Keratinocyte (primary cell): ENCODE measurements around the gene CELF5. TPM values are rescaled to one million over a fixed set of nuclear protein-coding genes. Genes with fewer than 3 reads are reported as not detected.

Experiments
- DNase-seq: peaks from one replicate; pipeline ENCODE4 v3.0.0-alpha.2; 2011; ENCODE audit warnings: low read depth, missing footprints, low spot score
- FAIRE-seq: peaks from 2 replicates; lab custom pipeline; 2011; peaks lifted over from hg19 to GRCh38; lab: Jason Lieb, UNC
- H2AFZ ChIP-seq: 2 replicates; pipeline ENCODE4 v1.6.0; 2012; ENCODE audit warnings: low read length, control low read depth, inconsistent platforms; ENCODE audit not compliant: control insufficient read depth
- H3K27ac ChIP-seq: 2 replicates; pipeline ENCODE4 v1.5.1; 2011; ENCODE audit warnings: low read length; ENCODE audit not compliant: control insufficient read depth, insufficient read depth
- H3K27me3 ChIP-seq: 3 replicates; pipeline ENCODE4 v1.6.0; 2011; ENCODE audit warnings: low read length; ENCODE audit not compliant: control insufficient read depth, insufficient read depth; ENCODE audit errors: extremely low read depth
- H3K36me3 ChIP-seq, 2 experiments: 2 replicates in 1 of 2; 3 replicates in 1 of 2; pipeline ENCODE4 v1.5.1; 2011; ENCODE audit warnings: low read length in 2 of 2, mild to moderate bottlenecking in 1 of 2; ENCODE audit not compliant: control insufficient read depth in 2 of 2, insufficient read depth in 2 of 2; ENCODE audit errors: extremely low read depth in 1 of 2
- H3K4me1 ChIP-seq: 3 replicates; pipeline ENCODE4 v1.5.1; 2011; ENCODE audit warnings: low read length; ENCODE audit not compliant: control insufficient read depth, insufficient read depth; ENCODE audit errors: extremely low read depth
- H3K4me2 ChIP-seq: 3 replicates; pipeline ENCODE4 v1.6.0; 2011; ENCODE audit warnings: low read depth, low read length; ENCODE audit not compliant: control insufficient read depth, insufficient read depth; ENCODE audit errors: extremely low read depth
- H3K4me3 ChIP-seq, 3 experiments: fragments of 200-600 bp in 1 of 3; sonication (generic) in 1 of 3; 2 replicates in 2 of 3; 3 replicates in 1 of 3; pipeline ENCODE4 v1.5.1; 2011 to 2016; ENCODE audit warnings: low read length in 3 of 3, mild to moderate bottlenecking in 3 of 3, control low read depth in 2 of 3, inconsistent platforms in 1 of 3, low read depth in 1 of 3, mixed read lengths in 1 of 3, mixed run types in 1 of 3, moderate library complexity in 1 of 3; ENCODE audit not compliant: control insufficient read depth in 2 of 3, insufficient read depth in 2 of 3; ENCODE audit errors: extremely low read depth in 1 of 3
- H3K79me2 ChIP-seq: 2 replicates; pipeline ENCODE4 v1.6.0; 2012; ENCODE audit warnings: low read length; ENCODE audit not compliant: control insufficient read depth, insufficient read depth
- H3K9ac ChIP-seq: 3 replicates; pipeline ENCODE4 v1.6.0; 2011; ENCODE audit warnings: low read length; ENCODE audit not compliant: control insufficient read depth, insufficient read depth; ENCODE audit errors: extremely low read depth
- H3K9me1 ChIP-seq: 3 replicates; pipeline ENCODE4 v1.6.0; 2011; ENCODE audit warnings: low read length; ENCODE audit not compliant: control insufficient read depth, insufficient read depth; ENCODE audit errors: extremely low read depth
- H3K9me3 ChIP-seq: 2 replicates; pipeline ENCODE4 v1.5.1; 2012; ENCODE audit warnings: low read depth, low read length; ENCODE audit not compliant: control insufficient read depth
- H4K20me1 ChIP-seq: 3 replicates; pipeline ENCODE4 v1.6.0; 2011; ENCODE audit warnings: low read length; ENCODE audit not compliant: control insufficient read depth, insufficient read depth; ENCODE audit errors: extremely low read depth
- EZH2 ChIP-seq: IDR thresholded peaks from one replicate; pipeline ENCODE4 v1.6.1; 2012; ENCODE audit warnings: inconsistent platforms, mild to moderate bottlenecking, low read length, moderate library complexity
- dilution Hi-C: fragments of 300-500 bp; cut with MboI; formaldehyde crosslinking; loops from one replicate; pipeline ENCODE4 v1.7.0; 2020; ENCODE audit warnings: low sequenced_read_pairs; ENCODE audit not compliant: extremely low pct_ligation_motif_present
- polyA plus RNA-seq, 5 experiments: library from polyadenylated mRNA; depleted of rRNA in 3 of 5; stranded (reverse) in 3 of 5; stranded (forward) in 1 of 5; unstranded in 1 of 5; fragments of >200 nt; gene quantifications; 1 replicate in 1 of 5; 2 replicates in 3 of 5; 3 replicates in 1 of 5; pipeline versions ENCODE4 v1.2.1 to v1.2.3, GENCODE V29; 2011 to 2012; ENCODE audit warnings: missing spikeins in 2 of 5, low read depth in 1 of 5, low replicate concordance in 1 of 5
- TF ChIP-seq, protein P1 (sequence below), 3 experiments: IDR thresholded peaks in 1 of 3; conservative IDR thresholded peaks in 1 of 3; optimal IDR thresholded peaks in 1 of 3; 2 replicates in 2 of 3; 3 replicates in 1 of 3; pipeline versions ENCODE3 to v1.5.1; 2011; ENCODE audit warnings: low read length in 3 of 3, mild to moderate bottlenecking in 3 of 3, moderate library complexity in 2 of 3, control low read depth in 1 of 3, inconsistent platforms in 1 of 3; ENCODE audit not compliant: insufficient read depth in 2 of 3; ENCODE audit errors: extremely low read depth in 1 of 3

Gene CELF5
- polyA plus RNA-seq, 1 donor (not counting 4 experiments of a cell fraction or from before 2014, with no cell fraction given) = 0.04 TPM

DNA sequence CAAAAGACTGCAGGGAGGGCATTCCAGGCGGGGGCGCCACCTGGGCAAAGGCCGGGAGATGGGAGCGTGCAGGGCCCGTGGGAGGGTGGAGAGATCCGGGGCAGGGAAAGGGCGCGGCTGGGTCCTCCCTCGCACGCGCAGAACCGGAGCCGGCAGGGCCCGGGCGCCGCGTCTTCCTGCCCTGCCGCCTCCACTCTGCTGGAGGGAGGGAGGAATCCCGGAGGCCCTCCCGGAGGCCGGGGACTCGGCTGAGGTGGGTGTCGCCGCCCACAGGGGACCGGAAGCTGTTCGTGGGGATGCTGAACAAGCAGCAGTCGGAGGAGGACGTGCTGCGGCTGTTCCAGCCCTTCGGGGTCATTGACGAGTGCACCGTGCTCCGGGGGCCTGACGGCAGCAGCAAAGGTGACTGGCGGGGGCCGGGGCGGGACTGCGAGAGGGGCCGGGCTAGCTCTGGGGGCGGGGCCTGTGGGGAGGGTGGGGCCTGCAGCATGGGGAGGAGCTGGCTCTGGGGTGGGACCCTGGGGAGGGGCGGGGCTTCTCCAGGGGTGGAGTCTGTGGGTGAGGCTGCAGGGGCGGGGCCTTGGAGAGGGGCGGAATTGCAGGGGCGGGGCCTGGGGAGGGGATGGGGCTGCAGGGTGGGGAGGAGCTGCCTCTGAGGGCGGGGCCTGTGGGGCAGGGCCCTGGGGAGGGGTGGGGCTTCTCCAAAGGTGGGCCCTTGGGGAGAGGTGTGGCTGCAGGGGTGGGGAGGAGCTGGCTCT lies 51.3 kb downstream of the CELF5 start:
- Histone ChIP-seq H3K27me3 (peaks cover 25% of the 10 kb centered on the region), H4K20me1 (no peaks in the 10 kb centered on the region), H3K9me1 (no peaks in the 10 kb centered on the region), H3K4me2 (peak overlapping the region; percentile 76), H3K9ac (peak overlapping the region; percentile 26), H2AFZ (peak overlapping the region; percentile 76), H3K36me3 (no peaks in the 10 kb centered on the region), H3K4me1 (no peaks in the 10 kb centered on the region), H3K27ac (no peak overlapping the region), H3K4me3 (peak overlapping the region; percentile 42 to 67 (median 63)), H3K79me2 (no peaks in the 10 kb centered on the region), H3K9me3 (peaks cover 2% of the 10 kb centered on the region)
- TF ChIP-seq EZH2 = no peak
- TF ChIP-seq, protein P1, sequence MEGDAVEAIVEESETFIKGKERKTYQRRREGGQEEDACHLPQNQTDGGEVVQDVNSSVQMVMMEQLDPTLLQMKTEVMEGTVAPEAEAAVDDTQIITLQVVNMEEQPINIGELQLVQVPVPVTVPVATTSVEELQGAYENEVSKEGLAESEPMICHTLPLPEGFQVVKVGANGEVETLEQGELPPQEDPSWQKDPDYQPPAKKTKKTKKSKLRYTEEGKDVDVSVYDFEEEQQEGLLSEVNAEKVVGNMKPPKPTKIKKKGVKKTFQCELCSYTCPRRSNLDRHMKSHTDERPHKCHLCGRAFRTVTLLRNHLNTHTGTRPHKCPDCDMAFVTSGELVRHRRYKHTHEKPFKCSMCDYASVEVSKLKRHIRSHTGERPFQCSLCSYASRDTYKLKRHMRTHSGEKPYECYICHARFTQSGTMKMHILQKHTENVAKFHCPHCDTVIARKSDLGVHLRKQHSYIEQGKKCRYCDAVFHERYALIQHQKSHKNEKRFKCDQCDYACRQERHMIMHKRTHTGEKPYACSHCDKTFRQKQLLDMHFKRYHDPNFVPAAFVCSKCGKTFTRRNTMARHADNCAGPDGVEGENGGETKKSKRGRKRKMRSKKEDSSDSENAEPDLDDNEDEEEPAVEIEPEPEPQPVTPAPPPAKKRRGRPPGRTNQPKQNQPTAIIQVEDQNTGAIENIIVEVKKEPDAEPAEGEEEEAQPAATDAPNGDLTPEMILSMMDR (optimal IDR thresholded peaks at IDR 0.05 in 1 of 3, IDR thresholded peaks at IDR 0.05 in 1 of 3, conservative IDR thresholded peaks at IDR 0.05 in 1 of 3; ENCODE audit: extremely low read depth in 1 of 3, insufficient read depth in 2 of 3, low read length in 3 of 3) = peak in 1 of 3 experiments; percentile 69
- FAIRE-seq (no peak), DNase-seq (peak; percentile 83)
- dilution Hi-C loops = no loop called here

DNA sequence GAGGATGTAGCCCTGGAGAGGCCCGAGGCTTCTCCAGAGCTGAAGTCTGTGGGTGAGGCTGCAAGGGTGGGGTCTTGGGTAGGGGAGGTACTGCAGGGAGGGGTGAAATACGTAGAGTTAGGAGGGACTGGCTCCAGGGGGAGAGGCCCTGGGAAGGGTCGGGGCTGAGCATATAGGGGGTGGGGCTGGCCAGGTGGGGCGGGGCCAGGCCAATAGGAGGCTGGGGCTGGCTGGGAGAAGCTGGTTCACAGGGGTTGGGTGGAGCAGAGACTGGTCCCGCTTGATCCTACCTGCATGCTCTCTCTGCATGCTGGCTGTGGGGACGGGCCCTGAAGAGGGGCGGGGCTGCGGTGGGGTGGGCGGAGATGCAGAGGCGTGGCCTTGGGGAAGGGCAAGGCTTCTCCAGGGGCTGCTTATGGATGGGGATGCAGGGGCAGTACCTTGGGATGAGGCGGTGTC lies 51.9 kb downstream of the CELF5 start:
- DNase-seq = no peak
- H3K79me2 ChIP-seq = no peaks in the 10 kb centered on the region

More for the DNA sequence above, 51.9 kb downstream of the CELF5 start:
- peak overlapping the region; percentile 41 for H3K4me2 ChIP-seq
- TF ChIP-seq, protein P1 (optimal IDR thresholded peaks at IDR 0.05 in 1 of 3, IDR thresholded peaks at IDR 0.05 in 1 of 3, conservative IDR thresholded peaks at IDR 0.05 in 1 of 3; ENCODE audit: extremely low read depth in 1 of 3, insufficient read depth in 2 of 3, low read length in 3 of 3) = no peak
- TF ChIP-seq EZH2 = no peak
- peaks cover 21% of the 10 kb centered on the region for H3K27me3 ChIP-seq
- no peak overlapping the region for H3K9ac ChIP-seq
- peak; percentile 56 for FAIRE-seq
- H3K9me3 ChIP-seq = peaks cover 2% of the 10 kb centered on the region
- H3K4me1 ChIP-seq = no peaks in the 10 kb centered on the region
- H2AFZ ChIP-seq = peak overlapping the region; percentile 62
- dilution Hi-C loops = no loop called here
- no peaks in the 10 kb centered on the region for H3K9me1 ChIP-seq
- H4K20me1 ChIP-seq = no peaks in the 10 kb centered on the region
- H3K36me3 ChIP-seq = no peaks in the 10 kb centered on the region
- peak overlapping the region in 1 of 3 experiments; percentile 4 for H3K4me3 ChIP-seq
- no peak overlapping the region for H3K27ac ChIP-seq
